Stimulated activated CD8-positive, alpha-beta memory T cell treated with anti-CD3 and anti-CD28 coated beads, Interleukin-4, amount 100 ng/mL, for 1 hour (primary cell): Measurements from ENCODE around the gene CLCN2.
"Not testable (repeated sequence)": the region's sequence is repeated elsewhere in the genome, so short reads cannot be mapped to it uniquely, and the experiment has no call there.

Experiments used
- DNase-seq, 2 donors: peaks; one replicate each; pipeline ENCODE4 v3.0.0-alpha.2; 2020; ENCODE audit warnings: low read depth in 2 of 2, low spot score in 1 of 2

CLCN2 gene

DNA sequence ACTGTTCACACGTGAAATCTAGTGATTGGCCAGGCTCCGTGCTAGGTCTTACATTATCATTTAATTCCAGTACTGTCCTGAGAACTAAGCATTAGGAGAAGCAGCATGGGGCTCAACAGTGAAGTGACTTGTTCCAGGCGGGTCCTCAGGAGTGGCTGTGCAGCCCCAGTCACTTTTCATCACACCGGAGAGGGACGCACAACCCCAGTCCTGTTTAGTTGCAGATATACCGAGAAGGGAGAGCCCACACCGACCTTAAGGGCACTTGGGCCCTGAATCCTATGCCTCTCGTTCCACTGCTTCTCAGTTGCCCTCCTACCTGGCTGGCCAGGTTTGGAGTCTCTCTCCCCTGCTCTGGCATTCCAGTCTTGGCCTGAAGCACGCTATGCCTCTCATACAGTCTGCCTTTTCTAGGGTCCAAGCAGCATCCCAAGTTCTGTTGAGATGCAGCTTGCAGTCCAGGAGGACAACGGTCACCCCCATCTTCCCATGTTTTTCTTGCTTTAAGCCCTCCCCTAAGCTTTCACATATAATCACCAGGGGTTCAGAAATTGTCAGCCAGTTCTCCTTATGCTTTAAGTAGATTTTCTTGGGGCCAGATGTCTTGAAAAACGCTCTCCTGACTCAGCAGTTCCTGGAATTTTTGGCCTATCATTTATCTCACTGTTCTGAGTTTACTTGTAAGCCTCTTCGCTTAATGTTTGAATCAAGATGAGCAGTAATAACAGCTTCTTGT is 13.9 kb downstream of the CLCN2 start:
- DNase-seq, result no peak

GRCh38 chr3:184346480-184347190 is 14.8 kb downstream of the CLCN2 start:
- DNase-seq, result no peak

GRCh38 chr3:184345317-184346144 is 15.9 kb downstream of the CLCN2 start:
- no peak for DNase-seq

DNA sequence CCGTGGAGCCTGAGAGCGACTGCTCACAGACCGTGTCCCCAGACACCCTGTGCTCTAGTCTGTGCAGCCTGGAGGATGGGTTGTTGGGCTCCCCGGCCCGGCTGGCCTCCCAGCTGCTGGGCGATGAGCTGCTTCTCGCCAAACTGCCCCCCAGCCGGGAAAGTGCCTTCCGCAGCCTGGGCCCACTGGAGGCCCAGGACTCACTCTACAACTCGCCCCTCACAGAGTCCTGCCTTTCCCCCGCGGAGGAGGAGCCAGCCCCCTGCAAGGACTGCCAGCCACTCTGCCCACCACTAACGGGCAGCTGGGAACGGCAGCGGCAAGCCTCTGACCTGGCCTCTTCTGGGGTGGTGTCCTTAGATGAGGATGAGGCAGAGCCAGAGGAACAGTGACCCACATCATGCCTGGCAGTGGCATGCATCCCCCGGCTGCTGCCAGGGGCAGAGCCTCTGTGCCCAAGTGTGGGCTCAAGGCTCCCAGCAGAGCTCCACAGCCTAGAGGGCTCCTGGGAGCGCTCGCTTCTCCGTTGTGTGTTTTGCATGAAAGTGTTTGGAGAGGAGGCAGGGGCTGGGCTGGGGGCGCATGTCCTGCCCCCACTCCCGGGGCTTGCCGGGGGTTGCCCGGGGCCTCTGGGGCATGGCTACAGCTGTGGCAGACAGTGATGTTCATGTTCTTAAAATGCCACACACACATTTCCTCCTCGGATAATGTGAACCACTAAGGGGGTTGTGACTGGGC is 16.7 kb downstream of the CLCN2 start:
- DNase-seq, result no peak

- DNase-seq, result no peak
Measured at GRCh38 chr3:184343200-184343876, 18.1 kb downstream of the CLCN2 start.

DNA sequence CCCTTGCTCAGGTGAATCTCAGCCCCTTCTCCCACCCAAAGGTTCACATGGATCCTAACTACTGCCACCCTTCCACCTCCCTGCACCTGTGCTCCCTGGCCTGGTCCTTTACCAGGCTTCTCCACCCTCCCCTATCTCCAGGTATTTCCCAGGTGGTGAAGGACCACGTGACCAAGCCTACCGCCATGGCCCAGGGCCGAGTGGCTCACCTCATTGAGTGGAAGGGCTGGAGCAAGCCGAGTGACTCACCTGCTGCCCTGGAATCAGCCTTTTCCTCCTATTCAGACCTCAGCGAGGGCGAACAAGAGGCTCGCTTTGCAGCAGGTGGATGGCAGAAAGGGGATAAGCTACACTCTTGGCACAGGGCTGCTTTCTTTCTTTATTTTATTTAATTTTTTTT is 19.5 kb downstream of the CLCN2 start:
- no peak for DNase-seq

DNA sequence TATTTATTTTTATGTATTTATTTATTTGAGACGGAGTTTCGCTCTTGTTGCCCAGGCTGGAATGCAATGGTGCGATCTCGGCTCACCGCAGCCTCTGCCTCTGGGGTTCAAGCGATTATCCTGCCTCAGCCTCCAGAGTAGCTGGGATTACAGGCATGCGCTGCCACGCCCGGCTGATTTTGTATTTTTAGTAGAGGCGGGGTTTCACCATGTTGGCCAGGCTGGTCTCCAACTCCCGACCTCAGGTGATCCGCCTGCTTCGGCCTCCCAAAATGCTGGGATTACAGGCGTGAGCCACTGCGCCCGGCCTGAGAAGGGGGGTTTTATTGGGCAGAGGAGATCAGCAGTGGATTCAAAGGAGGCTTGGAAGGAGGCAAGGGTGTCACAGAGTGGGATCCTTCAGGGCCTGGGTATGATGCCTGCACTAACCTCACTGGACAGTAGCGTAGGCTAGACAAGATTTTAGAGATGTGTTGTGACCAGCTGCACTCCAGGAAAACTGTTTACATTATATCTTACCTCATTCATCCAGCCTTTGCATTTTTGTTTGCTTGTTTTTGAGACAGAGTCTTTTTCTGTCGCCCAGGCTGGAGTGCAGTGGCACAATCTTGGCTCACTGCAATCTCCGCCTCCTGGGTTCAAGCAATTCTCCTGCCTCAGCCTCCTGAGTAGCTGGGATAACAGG is 21.8 kb downstream of the CLCN2 start:
- DNase-seq, result not testable (repeated sequence)

DNA sequence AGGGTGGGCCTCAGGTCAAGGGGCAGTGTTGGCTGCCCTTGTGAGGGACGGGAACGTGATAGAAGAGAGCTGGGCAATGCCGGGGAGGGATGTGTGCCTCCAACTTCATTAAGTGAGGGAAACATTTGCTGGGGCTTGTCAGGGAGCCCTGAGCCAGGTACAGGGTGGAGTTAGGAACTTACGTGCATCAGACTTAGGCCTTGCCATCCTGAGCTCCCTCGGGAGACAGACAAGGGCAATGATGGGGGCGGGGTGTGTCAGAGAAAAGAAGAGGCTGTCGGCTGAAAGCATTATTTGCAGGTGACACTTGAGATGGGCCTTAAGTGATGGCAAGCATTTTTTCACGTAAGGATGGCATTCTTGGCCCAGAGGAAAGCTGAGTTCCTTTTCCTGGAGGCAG is 22.4 kb downstream of the CLCN2 start:
- DNase-seq, result no peak

DNA sequence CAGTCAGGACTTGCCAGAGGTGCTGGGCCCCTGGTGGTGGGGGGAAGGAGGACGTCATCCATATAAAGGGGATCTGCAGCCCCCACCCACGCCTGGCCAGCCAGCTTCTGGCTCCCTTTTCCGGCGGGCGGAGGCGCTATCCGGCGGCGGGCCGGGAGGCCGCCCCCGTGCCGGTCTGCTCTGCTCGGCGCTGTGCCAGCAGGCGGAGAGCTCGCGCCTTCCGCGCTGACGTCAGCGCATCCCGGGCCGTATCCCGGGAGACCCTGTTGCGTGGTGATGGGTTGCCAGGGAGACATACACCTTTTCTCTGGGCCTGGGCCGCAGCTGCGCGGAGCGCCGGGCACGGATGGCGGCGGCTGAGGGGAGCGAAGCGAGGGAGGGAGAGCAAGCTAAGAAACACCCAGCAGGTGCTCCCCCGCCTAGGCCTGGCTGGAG is 22.9 kb downstream of the CLCN2 start:
- no peak for DNase-seq

- no peak for DNase-seq
Measured at GRCh38 chr3:184337981-184338380, 23.4 kb downstream of the CLCN2 start.

DNA sequence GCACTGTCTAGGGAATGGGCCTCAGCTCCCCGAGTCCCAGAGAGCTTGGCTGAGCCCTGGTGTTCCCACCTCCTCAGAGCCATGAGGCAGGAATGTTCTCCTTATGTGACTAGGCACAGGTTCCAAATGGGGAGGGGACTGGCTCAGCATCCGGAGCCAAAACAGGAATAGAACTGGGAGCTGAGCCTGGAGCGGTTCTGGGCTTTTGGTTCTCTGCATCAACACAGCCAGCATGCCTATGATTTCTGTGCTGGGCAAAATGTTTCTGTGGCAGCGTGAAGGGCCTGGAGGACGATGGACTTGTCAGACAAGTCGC is 24.0 kb downstream of the CLCN2 start, which contains the start of gene FAM131A:
Gene FAM131A (plus strand): TSS at position 202 of the 316 bp plus-strand sequence. CDS start 31 bp downstream, at position 233.
- no peak for DNase-seq

DNA sequence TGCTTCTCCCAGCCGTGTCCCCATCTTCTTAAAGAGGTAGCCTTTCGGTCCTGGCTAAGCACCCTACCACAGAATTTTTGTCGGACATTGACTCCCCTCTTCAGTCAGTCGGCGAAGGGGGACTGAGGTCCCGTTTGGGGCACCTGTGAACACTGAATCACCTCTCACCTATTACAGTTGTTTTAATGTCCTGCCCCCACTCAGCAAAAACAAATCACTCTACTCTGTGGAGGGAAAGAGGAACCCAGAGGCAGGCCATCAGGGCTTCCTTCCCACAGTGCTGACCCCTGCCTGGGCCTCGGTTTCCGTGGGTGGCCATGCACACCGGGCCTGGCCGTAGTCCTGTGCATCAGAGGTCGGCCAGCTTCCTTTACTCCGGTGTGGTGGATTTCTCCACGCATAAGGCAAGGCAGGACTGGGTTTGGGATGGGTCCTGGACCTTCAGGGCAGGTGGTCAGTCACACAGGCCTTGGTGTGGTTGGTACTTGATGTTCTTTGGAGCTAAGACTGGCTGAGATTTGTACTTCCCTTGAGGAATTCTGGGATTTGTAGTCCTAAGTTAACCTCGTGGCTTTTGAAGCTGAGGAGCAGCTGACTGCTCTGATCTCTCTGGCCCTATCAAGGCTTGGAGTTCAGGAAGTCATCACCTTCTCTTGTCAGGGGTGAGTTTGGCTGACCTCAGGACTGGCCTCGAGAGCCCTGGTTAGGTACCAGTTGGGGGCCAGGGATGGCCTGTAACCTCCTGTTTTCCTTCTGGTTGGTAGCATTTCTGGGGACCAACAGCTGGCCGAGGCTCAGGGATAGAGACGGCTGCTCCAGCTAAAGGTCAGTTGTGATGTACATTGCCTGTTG is 24.6 kb downstream of the CLCN2 start:
- no peak for DNase-seq

DNA sequence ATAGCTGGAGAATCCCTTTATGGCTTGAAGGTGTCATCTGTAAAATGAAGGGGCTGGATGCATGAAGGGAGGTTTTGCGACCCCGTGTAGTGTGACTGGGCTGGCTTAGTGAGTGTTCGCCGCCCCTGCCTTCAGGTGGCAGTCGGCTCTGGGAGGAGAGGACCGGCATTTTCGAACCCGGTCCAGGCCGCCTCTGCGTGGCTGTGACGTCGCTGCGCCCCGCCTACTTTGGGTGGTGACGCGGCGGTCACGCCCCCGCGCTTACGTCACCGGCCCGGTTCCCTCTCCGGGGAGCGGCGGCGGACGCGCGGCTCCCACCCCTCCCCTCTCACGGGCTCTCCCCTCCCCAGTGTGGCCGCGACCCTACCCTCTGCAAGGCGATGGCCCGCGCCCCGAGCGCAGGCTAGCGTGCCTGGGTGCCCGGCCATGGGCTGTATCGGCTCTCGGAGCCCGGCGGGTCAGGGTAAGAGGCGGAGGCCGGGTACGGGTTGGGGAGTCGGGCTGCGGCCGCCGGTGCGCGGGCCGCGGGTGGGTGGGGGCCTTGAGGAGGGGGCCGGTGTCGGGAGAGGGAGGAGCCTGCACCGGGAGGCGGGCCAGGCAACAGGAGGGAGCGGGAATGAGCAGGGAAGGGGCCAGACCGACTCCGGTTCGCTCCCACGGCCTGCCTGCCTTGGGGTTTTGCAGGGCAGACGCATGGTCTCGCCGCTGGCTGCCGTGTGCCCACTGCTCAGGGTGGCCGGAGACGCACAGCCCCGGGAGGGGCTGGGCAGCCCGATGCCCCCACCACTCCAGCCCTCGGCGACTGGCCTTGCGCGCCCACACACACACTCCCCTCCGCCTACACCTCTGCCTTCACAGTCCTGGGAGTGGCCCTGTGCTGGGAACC is 25.5 kb downstream of the CLCN2 start:
- peak; percentile 78 to 84 for DNase-seq

DNA sequence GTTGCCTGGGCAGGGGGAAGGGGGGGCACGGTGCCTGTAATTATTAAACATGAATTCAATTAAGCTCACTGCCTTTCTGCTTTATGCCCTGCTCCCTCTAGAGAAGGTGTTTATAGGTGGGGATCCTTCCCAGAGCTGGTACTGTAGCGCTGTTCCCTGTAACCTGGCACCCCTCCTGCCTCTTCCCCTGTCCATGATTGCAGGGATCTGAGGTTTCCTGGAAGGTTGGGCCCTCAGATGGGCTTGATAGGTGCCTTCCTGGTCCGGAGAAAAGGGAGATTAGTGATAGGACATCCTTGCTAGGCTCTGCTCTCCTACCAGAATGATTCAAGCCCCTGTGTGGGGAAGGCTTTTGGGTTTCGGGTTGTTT is 26.1 kb downstream of the CLCN2 start:
- no peak for DNase-seq

GRCh38 chr3:184334470-184335158 is 26.8 kb downstream of the CLCN2 start:
- DNase-seq, result no peak

DNA sequence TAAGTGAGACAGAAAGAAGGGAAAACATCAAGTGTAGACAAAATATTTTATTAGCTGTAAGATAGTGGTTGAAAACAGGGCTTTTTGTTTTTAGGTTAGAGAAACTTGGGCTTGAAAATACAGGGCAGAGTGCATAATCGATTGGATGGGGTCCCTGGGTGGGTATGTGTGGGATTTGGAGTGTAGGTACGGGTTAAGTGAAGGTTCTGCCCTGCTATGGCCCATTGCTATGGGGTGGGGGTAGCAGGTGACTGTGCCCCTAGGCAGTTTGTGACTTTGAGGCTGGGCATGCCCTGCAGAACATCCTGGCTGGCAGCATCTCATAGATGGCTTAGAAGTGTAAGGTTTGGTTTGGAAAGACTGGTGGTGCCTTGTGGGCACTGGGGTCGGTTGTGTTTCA is 27.7 kb downstream of the CLCN2 start:
- no peak for DNase-seq

DNA sequence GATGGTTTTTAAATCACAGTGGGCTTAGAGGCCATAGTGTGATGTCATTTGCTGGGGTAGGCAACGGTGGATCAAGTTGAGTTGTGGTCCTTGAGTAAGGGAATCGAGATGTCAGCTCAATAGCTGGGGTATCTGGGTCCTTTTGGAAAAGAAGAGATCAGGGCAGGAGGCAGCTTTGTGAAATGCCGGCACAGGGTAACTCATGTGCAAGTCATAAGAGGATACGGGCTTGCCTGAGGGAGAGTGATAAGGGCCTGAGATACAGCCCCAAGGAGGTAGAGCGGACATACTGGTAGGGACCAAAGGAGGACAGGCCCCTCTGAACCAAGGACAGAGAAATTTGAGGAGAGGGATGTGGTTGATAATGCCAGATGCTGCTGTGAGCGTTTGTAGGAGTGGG is 28.2 kb downstream of the CLCN2 start:
- DNase-seq, result no peak
